Gastrocnemius medialis (tissue), 4 donors: ENCODE measurements around the gene MALRD1. TPM values are rescaled to one million over a fixed set of nuclear protein-coding genes. Genes with fewer than 3 reads are reported as not detected.

Experiments used
- ATAC-seq, 2 donors: fragments of 150-250 bp; one replicate each; pipeline ENCODE4 v1.9.1; 2016
- DNase-seq, 2 donors: peaks; one replicate each; pipeline ENCODE4 v3.0.0-alpha.2; 2019
- H3K27ac ChIP-seq, 4 donors: fragments of 200-600 bp; sonication (generic); 1 replicate in 1 of 4; 2 replicates in 3 of 4; pipeline ENCODE4 v1.5.1; 2016 to 2018; ENCODE audit warnings: mild to moderate bottlenecking in 2 of 4, moderate library complexity in 1 of 4
- H3K27me3 ChIP-seq, 3 donors: fragments of 200-600 bp; sonication (generic) in 2 of 3; 1 replicate in 1 of 3; 2 replicates in 2 of 3; pipeline versions ENCODE4 v1.5.1 to v1.6.0; 2016 to 2019; ENCODE audit warnings: mild to moderate bottlenecking in 1 of 3, moderate library complexity in 1 of 3
- H3K36me3 ChIP-seq, 2 donors: fragments of 200-600 bp; sonication (generic) in 1 of 2; one replicate each; pipeline ENCODE4 v1.5.1; 2017 to 2018
- H3K4me1 ChIP-seq, 2 donors: fragments of 200-600 bp; sonication (generic) in 1 of 2; one replicate each; pipeline ENCODE4 v1.5.1; 2016 to 2017; ENCODE audit warnings: mild to moderate bottlenecking in 2 of 2
- H3K4me3 ChIP-seq, 4 donors: fragments of 200-600 bp; sonication (generic) in 3 of 4; 1 replicate in 1 of 4; 2 replicates in 3 of 4; pipeline ENCODE4 v1.5.1; 2016 to 2019; ENCODE audit warnings: mild to moderate bottlenecking in 2 of 4
- H3K9me3 ChIP-seq, 3 donors: fragments of 200-600 bp; sonication (generic) in 2 of 3; 1 replicate in 1 of 3; 2 replicates in 2 of 3; pipeline ENCODE4 v1.5.1; 2016 to 2019
- POLR2A ChIP-seq, 2 donors: fragments of 450-650 bp; IDR thresholded peaks; one replicate each; pipeline ENCODE4 v1.6.1; 2017; ENCODE audit warnings: antibody characterized with exemption in 2 of 2, mild to moderate bottlenecking in 2 of 2, moderate library complexity in 2 of 2
- in situ Hi-C, 4 donors: fragments of 200-750 bp; cut with MboI; loops; one replicate each; pipeline versions ENCODE4 v1.15.0 to v1.8.0; 2017; ENCODE audit warnings: low sequenced_read_pairs in 4 of 4
- intact Hi-C: fragments of 100-400 bp; cut with DNase I; formaldehyde crosslinking; loops from one replicate; pipeline ENCODE4 v1.15.1; 2023; ENCODE audit warnings: low total_unique reads
- total RNA-seq, 4 donors: library from RNA; depleted of rRNA; stranded (reverse); fragments of >200 nt; gene quantifications; one replicate each; pipeline versions ENCODE4 v1.1.0 to v1.2.3, GENCODE V29; 2016
- TF ChIP-seq, protein P1 (sequence below), 5 experiments: fragments of 450-650 bp in 3 of 5; fragments of 200-600 bp in 2 of 5; sonication (generic) in 2 of 5; IDR thresholded peaks in 4 of 5; conservative IDR thresholded peaks in 1 of 5; 1 replicate in 4 of 5; 2 replicates in 1 of 5; pipeline ENCODE4 v1.5.1; 2016 to 2019; ENCODE audit warnings: antibody characterized with exemption in 5 of 5, mild to moderate bottlenecking in 3 of 5, moderate library complexity in 3 of 5

The MALRD1 gene
- total RNA-seq, 4 donors from 2014 or later, result 0.75 TPM; not detected in 3

DNA sequence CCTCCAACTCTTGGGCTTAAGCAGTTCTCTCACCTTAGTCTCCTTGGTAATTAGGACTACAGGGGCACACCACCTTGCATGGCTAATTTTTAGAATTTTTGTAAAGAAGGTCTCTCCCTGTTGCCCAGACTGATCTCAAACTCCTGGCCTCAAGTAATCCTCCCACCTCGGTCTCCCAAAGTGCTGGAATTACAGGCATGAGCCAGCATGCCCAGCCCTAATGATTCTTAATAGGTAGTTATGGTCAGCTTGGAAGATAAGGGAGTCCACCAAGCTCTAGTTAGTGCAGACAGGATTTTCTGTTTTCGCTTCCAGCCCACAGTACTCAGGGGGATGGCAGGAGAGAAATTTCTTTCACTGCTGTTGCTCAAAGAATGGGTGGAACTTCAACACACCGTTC, 639.7 kb downstream of the MALRD1 start:
- no peaks in the 10 kb centered on the region for H3K9me3 ChIP-seq
- H3K36me3 ChIP-seq, result no peaks in the 10 kb centered on the region
- H3K4me3 ChIP-seq, result no peak overlapping the region
- in situ Hi-C loops (no loop called here), intact Hi-C loops (loop anchor here (10.0 kb wide), 1 partner anchor 204 kb away; no protein-coding TSS in a partner anchor)
- no peak for DNase-seq
- H3K27ac ChIP-seq, result no peak overlapping the region
- no peaks in the 10 kb centered on the region for H3K27me3 ChIP-seq
- H3K4me1 ChIP-seq, result no peaks in the 10 kb centered on the region
- TF ChIP-seq, protein P1, sequence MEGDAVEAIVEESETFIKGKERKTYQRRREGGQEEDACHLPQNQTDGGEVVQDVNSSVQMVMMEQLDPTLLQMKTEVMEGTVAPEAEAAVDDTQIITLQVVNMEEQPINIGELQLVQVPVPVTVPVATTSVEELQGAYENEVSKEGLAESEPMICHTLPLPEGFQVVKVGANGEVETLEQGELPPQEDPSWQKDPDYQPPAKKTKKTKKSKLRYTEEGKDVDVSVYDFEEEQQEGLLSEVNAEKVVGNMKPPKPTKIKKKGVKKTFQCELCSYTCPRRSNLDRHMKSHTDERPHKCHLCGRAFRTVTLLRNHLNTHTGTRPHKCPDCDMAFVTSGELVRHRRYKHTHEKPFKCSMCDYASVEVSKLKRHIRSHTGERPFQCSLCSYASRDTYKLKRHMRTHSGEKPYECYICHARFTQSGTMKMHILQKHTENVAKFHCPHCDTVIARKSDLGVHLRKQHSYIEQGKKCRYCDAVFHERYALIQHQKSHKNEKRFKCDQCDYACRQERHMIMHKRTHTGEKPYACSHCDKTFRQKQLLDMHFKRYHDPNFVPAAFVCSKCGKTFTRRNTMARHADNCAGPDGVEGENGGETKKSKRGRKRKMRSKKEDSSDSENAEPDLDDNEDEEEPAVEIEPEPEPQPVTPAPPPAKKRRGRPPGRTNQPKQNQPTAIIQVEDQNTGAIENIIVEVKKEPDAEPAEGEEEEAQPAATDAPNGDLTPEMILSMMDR (IDR thresholded peaks at IDR 0.05 in 4 of 5, conservative IDR thresholded peaks at IDR 0.05 in 1 of 5), result no peak
- TF ChIP-seq POLR2A (IDR thresholded peaks at IDR 0.05), result no peak
- ATAC-seq, result no peak

DNA sequence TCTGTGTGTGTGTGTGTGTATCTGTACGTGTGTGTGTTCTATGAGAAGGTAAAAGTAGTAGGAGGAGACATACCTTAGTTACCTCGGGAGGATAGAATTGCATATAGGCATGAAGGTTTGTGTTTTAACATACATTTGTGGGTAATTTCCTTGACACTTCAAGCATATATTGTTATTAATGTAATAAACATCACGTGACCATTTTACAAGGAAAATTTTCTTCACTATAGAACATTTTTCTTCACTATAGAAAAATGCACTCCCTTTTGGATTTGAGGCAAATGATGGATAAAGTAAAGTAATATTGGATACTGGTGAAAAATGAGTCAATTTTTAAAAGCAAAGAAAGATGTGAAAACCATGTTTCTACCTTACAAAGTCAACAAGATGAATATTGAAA, 640.6 kb downstream of the MALRD1 start:
- Histone ChIP-seq H3K36me3 (no peaks in the 10 kb centered on the region), H3K4me1 (no peaks in the 10 kb centered on the region), H3K9me3 (no peaks in the 10 kb centered on the region), H3K4me3 (no peak overlapping the region), H3K27me3 (no peaks in the 10 kb centered on the region), H3K27ac (no peak overlapping the region)
- intact Hi-C loops, result loop anchor here (10.0 kb wide), 1 partner anchor 204 kb away; no protein-coding TSS in a partner anchor
- DNase-seq (no peak), ATAC-seq (no peak)
- in situ Hi-C loops, result no loop called here
- TF ChIP-seq, protein P1 (IDR thresholded peaks at IDR 0.05 in 4 of 5, conservative IDR thresholded peaks at IDR 0.05 in 1 of 5), result no peak
- no peak for TF ChIP-seq POLR2A (IDR thresholded peaks at IDR 0.05)

DNA sequence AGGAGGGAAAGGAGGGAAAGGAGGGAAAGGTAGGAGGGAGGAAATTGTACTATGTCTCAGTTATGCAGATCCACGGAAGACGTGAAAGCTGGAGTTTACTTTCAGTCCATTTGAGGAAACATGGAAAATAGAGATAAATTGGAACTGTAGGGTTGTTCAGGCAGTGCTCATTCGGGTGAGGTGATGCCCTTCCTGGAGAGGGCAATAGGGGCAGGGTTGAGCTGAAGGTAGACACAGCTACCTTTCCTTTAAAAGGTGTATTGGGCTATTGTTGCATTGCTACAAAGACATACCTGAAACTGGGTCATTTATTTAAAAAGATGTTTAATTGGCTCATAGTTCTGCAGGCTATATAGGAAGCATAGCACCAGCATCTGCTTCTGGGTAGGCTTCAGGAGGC, 650.7 kb downstream of the MALRD1 start:
- no peaks in the 10 kb centered on the region for H3K9me3 ChIP-seq
- no peaks in the 10 kb centered on the region for H3K27me3 ChIP-seq
- in situ Hi-C loops (no loop called here), intact Hi-C loops (no loop called here)
- no peak for TF ChIP-seq POLR2A (IDR thresholded peaks at IDR 0.05)
- TF ChIP-seq, protein P1 (IDR thresholded peaks at IDR 0.05 in 4 of 5, conservative IDR thresholded peaks at IDR 0.05 in 1 of 5), result no peak
- no peak for DNase-seq
- ATAC-seq, result no peak
- no peaks in the 10 kb centered on the region for H3K36me3 ChIP-seq
- no peak overlapping the region for H3K4me3 ChIP-seq
- no peaks in the 10 kb centered on the region for H3K4me1 ChIP-seq
- H3K27ac ChIP-seq, result no peak overlapping the region

DNA sequence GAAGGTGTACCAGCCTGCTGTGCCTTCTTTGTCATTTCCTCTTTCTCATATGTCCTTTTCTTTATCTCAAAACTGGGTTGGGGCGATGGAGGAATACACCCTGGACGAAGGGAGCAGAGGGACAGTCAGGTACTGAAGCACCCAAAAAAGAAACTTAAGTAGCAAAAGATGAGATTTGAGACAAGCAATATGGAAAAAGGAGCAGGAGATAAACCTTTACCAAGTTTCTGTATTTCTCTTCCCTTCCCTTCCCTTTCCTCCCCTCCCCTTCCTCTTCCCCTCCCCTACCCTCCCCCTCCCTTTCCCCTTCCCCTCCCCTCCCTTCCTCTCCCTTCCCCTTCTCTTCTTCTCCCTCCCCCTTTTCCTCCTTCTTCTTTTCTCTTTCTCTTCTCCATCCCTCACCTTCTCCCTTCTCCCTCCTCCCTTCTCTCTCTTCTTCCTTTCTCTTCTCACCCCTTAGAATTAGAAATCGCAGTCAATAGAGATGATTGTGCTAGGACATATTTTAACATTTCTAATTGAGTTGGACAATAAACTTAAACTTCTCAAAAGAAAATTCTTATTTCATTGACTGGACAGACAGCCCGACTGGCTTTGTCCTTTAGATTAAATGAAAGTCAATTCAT, 652.9 kb downstream of the MALRD1 start:
- TF ChIP-seq POLR2A (IDR thresholded peaks at IDR 0.05), result no peak
- no peak overlapping the region for H3K4me3 ChIP-seq
- H3K27me3 ChIP-seq, result no peaks in the 10 kb centered on the region
- in situ Hi-C loops, result no loop called here
- no peak overlapping the region for H3K27ac ChIP-seq
- ATAC-seq (no peak), DNase-seq (no peak)
- H3K4me1 ChIP-seq, result no peaks in the 10 kb centered on the region
- intact Hi-C loops, result no loop called here
- no peaks in the 10 kb centered on the region for H3K9me3 ChIP-seq
- no peaks in the 10 kb centered on the region for H3K36me3 ChIP-seq

DNA sequence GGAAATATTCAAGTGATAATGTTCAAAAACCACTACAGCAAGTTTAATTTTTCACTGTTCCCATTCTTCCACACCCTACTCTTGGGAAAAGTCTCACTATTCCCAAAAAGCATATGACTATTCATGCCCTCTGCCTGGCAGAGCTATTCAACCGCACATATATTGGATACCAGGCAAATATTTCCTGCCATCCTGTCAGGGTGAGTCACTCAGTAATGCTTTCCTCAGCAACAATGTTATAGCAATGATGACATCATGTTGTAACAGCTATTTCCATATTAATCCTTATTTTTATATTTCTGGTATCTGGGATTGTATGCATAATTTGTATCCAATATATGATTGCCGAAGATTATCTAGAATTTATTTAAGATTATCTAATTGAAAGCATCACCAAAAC, 653.6 kb downstream of the MALRD1 start:
- TF ChIP-seq, protein P1 (IDR thresholded peaks at IDR 0.05 in 4 of 5, conservative IDR thresholded peaks at IDR 0.05 in 1 of 5), result no peak
- TF ChIP-seq POLR2A (IDR thresholded peaks at IDR 0.05), result no peak
- no peaks in the 10 kb centered on the region for H3K9me3 ChIP-seq
- H3K4me3 ChIP-seq, result no peak overlapping the region
- ATAC-seq, result no peak
- no peak overlapping the region for H3K27ac ChIP-seq
- H3K27me3 ChIP-seq, result no peaks in the 10 kb centered on the region
- intact Hi-C loops, result no loop called here
- no peak for DNase-seq
- no peaks in the 10 kb centered on the region for H3K4me1 ChIP-seq
- H3K36me3 ChIP-seq, result no peaks in the 10 kb centered on the region
- in situ Hi-C loops, result no loop called here
